MCF 10A (cell line): Measurements from ENCODE around the gene FBXW4. TPM values are rescaled to one million over a fixed set of nuclear protein-coding genes. Genes with fewer than 3 reads are reported as not detected.

Source experiments
- BruUV-seq: library from RNA; stranded (reverse); fragments of 400-500 nt; replicated peaks from 2 replicates; lab custom pipeline; 2021; lab: Mats Ljungman, UMichigan
- CTCF ChIA-PET: fragments of 300-600 bp; sonication (Branson Sonifier 250); formaldehyde crosslinking; extraction: SDS; loops from one replicate; lab custom pipeline; 2021; ENCODE audit warnings: antibody characterized with exemption, inconsistent platforms; lab: Yijun Ruan, JAX
- POLR2A ChIA-PET: fragments of 300-600, 350-650 bp; sonication (Branson Sonifier 250); formaldehyde crosslinking; extraction: SDS; loops from one replicate; lab custom pipeline; 2020; ENCODE audit warnings: antibody characterized with exemption, inconsistent platforms; lab: Yijun Ruan, JAX
- DNase-seq: peaks from one replicate; pipeline ENCODE4 v3.0.0-alpha.2; 2018; ENCODE audit not compliant: unreplicated experiment
- H3K27ac Mint-ChIP-seq: one replicate; pipeline ENCODE4 v1.8.0; 2022; ENCODE audit warnings: mild to moderate bottlenecking, low read depth, mixed read lengths; ENCODE audit not compliant: unreplicated experiment
- H3K27me3 Mint-ChIP-seq: one replicate; pipeline ENCODE4 v1.8.0; 2022; ENCODE audit warnings: mixed read lengths; ENCODE audit not compliant: insufficient read depth, unreplicated experiment
- H3K36me3 Mint-ChIP-seq: one replicate; pipeline ENCODE4 v1.8.0; 2022; ENCODE audit warnings: mild to moderate bottlenecking, moderate library complexity, mixed read lengths; ENCODE audit not compliant: insufficient read depth, unreplicated experiment
- H3K4me1 Mint-ChIP-seq: one replicate; pipeline ENCODE4 v1.8.0; 2022; ENCODE audit warnings: mixed read lengths; ENCODE audit not compliant: insufficient read depth, unreplicated experiment
- H3K4me3 Mint-ChIP-seq: one replicate; pipeline ENCODE4 v1.8.0; 2022; ENCODE audit warnings: mild to moderate bottlenecking, moderate library complexity, mixed read lengths; ENCODE audit not compliant: unreplicated experiment
- H3K9me3 Mint-ChIP-seq: one replicate; pipeline ENCODE4 v1.8.0; 2022; ENCODE audit warnings: mixed read lengths; ENCODE audit not compliant: unreplicated experiment
- intact Hi-C: fragments of 100-400 bp; cut with micrococcal nuclease; formaldehyde crosslinking; loops from 2 replicates; pipeline ENCODE4 v1.14.1; 2022
- total RNA-seq: library from RNA; stranded (reverse); gene quantifications from 2 replicates; pipeline ENCODE4 v1.2.3, GENCODE V29; 2022
- TF ChIP-seq, protein P1 (sequence below): fragments of 200-600 bp; IDR thresholded peaks from one replicate; pipeline ENCODE4 v1.8.0; 2022; ENCODE audit warnings: antibody characterized with exemption, mild to moderate bottlenecking; ENCODE audit not compliant: unreplicated experiment

The FBXW4 gene
- total RNA-seq, 1 experiment from 2014 or later = 52.1 TPM

DNA sequence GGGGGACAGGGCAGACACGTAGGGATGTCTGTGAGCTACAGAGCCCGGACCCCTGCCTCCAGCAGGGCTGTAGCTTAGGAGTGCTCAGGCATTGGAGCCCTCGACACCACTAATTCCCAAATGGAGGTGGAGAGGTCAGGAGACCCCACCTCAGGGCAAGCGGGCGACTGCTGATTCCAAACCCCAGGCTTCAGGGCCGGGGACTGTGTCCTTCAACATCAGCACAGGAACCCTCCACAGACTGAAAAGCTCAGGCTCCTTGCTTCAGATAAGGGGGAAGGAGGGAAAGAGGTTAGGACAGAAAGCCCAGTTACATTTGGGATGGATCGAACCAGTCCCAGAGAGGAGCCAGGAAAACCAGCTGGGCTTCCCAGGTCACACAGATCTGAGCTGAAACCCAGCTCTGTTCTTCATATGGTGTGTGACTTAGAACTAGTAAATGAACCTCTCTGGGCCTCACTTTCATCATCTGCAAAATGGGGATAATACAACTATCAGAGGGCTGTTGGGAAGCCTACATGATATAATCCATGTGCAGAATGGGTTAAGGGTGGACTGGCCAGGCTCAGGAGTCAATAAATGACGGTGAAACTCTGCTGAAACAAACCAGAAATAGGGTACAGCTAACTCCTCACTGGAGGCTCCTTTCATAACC lies 123.6 kb downstream of the FBXW4 start:
- DNase-seq = no peak
- POLR2A ChIA-PET = interaction anchor here (0.6 to 3.3 kb wide), 9 partner anchors 9 to 357 kb away, joined by 3 to 15 read pairs (median 4); partner anchors contain the start of genes DPCD, NPM3 and POLL
- H3K27ac Mint-ChIP-seq = no peak overlapping the region
- TF ChIP-seq, protein P1, sequence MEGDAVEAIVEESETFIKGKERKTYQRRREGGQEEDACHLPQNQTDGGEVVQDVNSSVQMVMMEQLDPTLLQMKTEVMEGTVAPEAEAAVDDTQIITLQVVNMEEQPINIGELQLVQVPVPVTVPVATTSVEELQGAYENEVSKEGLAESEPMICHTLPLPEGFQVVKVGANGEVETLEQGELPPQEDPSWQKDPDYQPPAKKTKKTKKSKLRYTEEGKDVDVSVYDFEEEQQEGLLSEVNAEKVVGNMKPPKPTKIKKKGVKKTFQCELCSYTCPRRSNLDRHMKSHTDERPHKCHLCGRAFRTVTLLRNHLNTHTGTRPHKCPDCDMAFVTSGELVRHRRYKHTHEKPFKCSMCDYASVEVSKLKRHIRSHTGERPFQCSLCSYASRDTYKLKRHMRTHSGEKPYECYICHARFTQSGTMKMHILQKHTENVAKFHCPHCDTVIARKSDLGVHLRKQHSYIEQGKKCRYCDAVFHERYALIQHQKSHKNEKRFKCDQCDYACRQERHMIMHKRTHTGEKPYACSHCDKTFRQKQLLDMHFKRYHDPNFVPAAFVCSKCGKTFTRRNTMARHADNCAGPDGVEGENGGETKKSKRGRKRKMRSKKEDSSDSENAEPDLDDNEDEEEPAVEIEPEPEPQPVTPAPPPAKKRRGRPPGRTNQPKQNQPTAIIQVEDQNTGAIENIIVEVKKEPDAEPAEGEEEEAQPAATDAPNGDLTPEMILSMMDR = no peak
- intact Hi-C loops = loop anchor here (2.0 kb wide), 2 partner anchors 35 to 129 kb away; no protein-coding TSS in a partner anchor
- no peak overlapping the region for H3K4me3 Mint-ChIP-seq
- peaks cover 5% of the 10 kb centered on the region for H3K4me1 Mint-ChIP-seq
- peaks cover 10% of the 10 kb centered on the region for H3K36me3 Mint-ChIP-seq
- no peaks in the 10 kb centered on the region for H3K9me3 Mint-ChIP-seq
- peaks cover 3% of the 10 kb centered on the region for H3K27me3 Mint-ChIP-seq
- no TSS peak for BruUV-seq
- CTCF ChIA-PET = interaction anchor here (0.6 to 7.7 kb wide), 27 partner anchors 10 to 476 kb away, joined by 3 to 118 read pairs (median 5); partner anchors contain the start of genes DPCD and POLL

- peaks cover 10% of the 10 kb centered on the region for H3K27me3 Mint-ChIP-seq
- peak; percentile 14 for DNase-seq
- BruUV-seq = no TSS peak
- peaks cover 10% of the 10 kb centered on the region for H3K36me3 Mint-ChIP-seq
- POLR2A ChIA-PET = interaction anchor here (0.6 to 3.3 kb wide), 8 partner anchors 9 to 504 kb away, joined by 3 to 15 read pairs (median 4); partner anchors contain the start of genes DPCD and POLL
- intact Hi-C loops = loop anchor here (1.0 to 2.0 kb wide), 4 partner anchors 34 to 409 kb away; no protein-coding TSS in a partner anchor
- TF ChIP-seq, protein P1 = no peak
- no peaks in the 10 kb centered on the region for H3K9me3 Mint-ChIP-seq
- CTCF ChIA-PET = interaction anchor here (0.5 to 7.7 kb wide), 36 partner anchors 9 to 528 kb away, joined by 3 to 118 read pairs (median 4); partner anchors contain the start of genes DPCD and POLL
- H3K27ac Mint-ChIP-seq = no peak overlapping the region
- peak overlapping the region; percentile 72 for H3K4me3 Mint-ChIP-seq
- peaks cover 5% of the 10 kb centered on the region for H3K4me1 Mint-ChIP-seq
Observed at GRCh38 chr10:101570428-101571270, 124.3 kb downstream of the FBXW4 start.

GRCh38 chr10:101569622-101570427 lies 125.1 kb downstream of the FBXW4 start:
- Mint-ChIP-seq H3K9me3 (no peaks in the 10 kb centered on the region), H3K4me1 (peaks cover 5% of the 10 kb centered on the region), H3K36me3 (peaks cover 10% of the 10 kb centered on the region), H3K4me3 (peak overlapping the region; percentile 72), H3K27ac (no peak overlapping the region), H3K27me3 (peaks cover 18% of the 10 kb centered on the region)
- intact Hi-C loops = loop anchor here (1.0 to 2.0 kb wide), 4 partner anchors 33 to 409 kb away; no protein-coding TSS in a partner anchor
- TF ChIP-seq, protein P1 = peak; percentile 94
- POLR2A ChIA-PET = interaction anchor here (0.6 to 2.2 kb wide), 5 partner anchors 11 to 504 kb away, joined by 3 to 8 read pairs (median 3); partner anchors contain the start of genes DPCD and POLL
- DNase-seq = peak; percentile 69
- BruUV-seq = no TSS peak
- CTCF ChIA-PET = interaction anchor here (0.5 to 7.7 kb wide), 31 partner anchors 8 to 414 kb away, joined by 3 to 118 read pairs (median 4); partner anchors contain the start of genes DPCD and POLL
